Kidney glomerular epithelial cell (primary cell): ENCODE data around the gene TTYH1.
"Not testable (repeated sequence)": the region's sequence is repeated elsewhere in the genome, so short reads cannot be mapped to it uniquely, and the experiment has no call there.

Experiments used
- DNase-seq: peaks from one replicate; lab custom pipeline; 2025; lab: John Stamatoyannopoulos, UW

The TTYH1 gene

GRCh38 chr19:54444737-54445136 is 29.5 kb downstream of the TTYH1 start:
- DNase-seq = no peak

GRCh38 chr19:54446349-54446748 is 31.1 kb downstream of the TTYH1 start:
- DNase-seq = not testable (repeated sequence)

GRCh38 chr19:54448040-54448773 is 32.9 kb downstream of the TTYH1 start:
- peak; percentile 69 for DNase-seq

- peak; percentile 97 for DNase-seq
These were observed 33.8 kb downstream of the TTYH1 start, which contains the start of gene LENG8 for GRCh38 chr19:54448774-54449700. Gene LENG8, plus strand, starts transcription at chr19:54449199. Its CDS starts 2,146 bp downstream, at chr19:54451345.

- no peak for DNase-seq
These were observed 34.4 kb downstream of the TTYH1 start for GRCh38 chr19:54449701-54450069.

- DNase-seq = peak; percentile 92
These were observed 36.1 kb downstream of the TTYH1 start for GRCh38 chr19:54451331-54451871.

DNA sequence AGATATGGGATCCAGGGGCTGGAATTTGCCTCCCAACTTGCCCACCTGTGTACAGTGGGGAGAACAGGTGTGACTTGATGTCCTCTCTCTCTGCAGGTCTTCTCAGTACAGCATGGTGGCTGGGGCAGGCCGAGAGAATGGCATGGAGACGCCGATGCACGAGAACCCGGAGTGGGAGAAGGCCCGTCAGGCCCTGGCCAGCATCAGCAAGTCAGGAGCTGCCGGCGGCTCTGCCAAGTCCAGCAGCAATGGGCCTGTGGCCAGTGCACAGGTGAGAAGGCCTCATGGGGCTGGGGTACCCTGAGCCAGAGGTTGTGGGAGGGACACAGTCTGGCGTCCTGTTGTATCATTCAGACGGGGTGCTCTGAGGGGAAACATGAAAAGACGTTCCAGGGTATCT is 36.7 kb downstream of the TTYH1 start:
- DNase-seq = no peak

GRCh38 chr19:54452626-54453025 is 37.4 kb downstream of the TTYH1 start:
- no peak for DNase-seq

GRCh38 chr19:54453921-54454780 is 38.9 kb downstream of the TTYH1 start:
- DNase-seq = no peak

DNA sequence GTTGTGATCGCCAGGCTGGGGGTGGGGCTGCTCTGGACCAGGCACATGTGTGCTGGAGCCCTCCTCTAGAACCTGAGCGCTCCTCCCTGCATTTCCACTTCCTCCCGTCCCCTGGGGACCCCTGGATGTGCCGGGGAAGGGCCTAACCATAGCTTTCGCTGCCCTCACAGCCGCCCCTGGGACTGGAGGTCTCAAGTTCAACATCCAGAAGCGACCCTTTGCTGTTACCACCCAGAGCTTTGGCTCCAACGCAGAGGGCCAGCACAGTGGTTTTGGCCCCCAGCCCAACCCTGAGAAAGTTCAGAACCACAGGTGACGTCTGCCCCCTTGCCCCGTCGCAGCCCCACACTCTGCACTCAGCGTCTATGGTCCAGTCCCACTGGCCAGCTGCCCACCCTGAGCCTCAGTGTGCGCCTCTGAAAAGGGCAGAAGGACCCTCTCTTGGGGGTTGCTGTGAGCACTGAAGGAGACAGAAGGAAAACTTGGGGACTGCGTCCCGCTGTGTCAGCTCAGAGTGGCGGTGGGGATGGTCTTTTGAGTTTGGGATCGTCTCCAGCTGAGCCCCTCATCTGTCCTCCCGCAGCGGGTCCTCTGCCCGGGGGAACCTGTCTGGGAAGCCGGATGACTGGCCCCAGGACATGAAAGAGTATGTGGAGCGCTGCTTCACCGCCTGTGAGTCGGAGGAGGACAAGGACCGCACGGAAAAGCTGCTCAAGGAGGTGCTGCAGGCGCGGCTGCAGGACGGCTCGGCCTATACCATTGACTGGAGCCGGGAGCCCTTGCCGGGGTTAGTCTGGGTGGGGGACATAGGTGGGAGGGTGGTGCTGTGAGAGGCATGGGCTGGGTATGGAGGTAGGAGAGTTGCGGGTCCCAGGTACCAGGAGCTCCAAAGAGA is 39.8 kb downstream of the TTYH1 start:
- no peak for DNase-seq

- DNase-seq = no peak
These were observed 40.6 kb downstream of the TTYH1 start for GRCh38 chr19:54455786-54456422.

- no peak for DNase-seq
These were observed 41.4 kb downstream of the TTYH1 start for GRCh38 chr19:54456423-54457373.

GRCh38 chr19:54457773-54458647 is 42.7 kb downstream of the TTYH1 start:
- no peak for DNase-seq

DNA sequence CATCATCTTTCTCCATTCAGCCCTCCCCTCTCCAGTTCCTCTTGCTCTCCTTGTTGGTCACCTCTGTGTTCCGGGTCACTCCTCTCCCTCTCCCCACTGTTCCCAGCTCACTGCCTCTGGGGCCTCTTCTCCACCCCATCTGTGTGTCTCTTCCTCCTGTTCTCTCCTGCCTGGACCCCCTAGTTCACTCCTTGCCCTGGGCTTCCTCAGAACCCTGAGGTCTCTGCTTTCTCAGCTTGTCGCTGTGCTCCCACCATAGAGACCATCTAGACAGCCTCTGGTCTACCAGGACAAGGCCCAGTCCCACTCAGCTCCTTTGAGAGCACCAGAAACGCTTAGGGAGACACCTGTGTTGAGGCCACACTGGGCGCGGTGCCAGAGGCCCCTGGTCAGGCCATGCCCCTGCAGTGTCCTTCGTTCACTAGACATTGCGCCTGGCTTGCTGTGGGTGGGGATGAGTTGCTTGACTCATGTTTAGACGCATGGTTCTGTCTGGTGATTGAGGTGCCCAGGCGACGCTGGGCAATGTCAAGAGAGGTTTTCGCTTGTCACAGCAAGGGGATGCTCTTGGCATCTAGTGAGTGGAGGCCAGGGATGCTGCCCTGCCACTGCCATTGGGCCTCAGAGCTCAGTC is 43.5 kb downstream of the TTYH1 start:
- no peak for DNase-seq

DNA sequence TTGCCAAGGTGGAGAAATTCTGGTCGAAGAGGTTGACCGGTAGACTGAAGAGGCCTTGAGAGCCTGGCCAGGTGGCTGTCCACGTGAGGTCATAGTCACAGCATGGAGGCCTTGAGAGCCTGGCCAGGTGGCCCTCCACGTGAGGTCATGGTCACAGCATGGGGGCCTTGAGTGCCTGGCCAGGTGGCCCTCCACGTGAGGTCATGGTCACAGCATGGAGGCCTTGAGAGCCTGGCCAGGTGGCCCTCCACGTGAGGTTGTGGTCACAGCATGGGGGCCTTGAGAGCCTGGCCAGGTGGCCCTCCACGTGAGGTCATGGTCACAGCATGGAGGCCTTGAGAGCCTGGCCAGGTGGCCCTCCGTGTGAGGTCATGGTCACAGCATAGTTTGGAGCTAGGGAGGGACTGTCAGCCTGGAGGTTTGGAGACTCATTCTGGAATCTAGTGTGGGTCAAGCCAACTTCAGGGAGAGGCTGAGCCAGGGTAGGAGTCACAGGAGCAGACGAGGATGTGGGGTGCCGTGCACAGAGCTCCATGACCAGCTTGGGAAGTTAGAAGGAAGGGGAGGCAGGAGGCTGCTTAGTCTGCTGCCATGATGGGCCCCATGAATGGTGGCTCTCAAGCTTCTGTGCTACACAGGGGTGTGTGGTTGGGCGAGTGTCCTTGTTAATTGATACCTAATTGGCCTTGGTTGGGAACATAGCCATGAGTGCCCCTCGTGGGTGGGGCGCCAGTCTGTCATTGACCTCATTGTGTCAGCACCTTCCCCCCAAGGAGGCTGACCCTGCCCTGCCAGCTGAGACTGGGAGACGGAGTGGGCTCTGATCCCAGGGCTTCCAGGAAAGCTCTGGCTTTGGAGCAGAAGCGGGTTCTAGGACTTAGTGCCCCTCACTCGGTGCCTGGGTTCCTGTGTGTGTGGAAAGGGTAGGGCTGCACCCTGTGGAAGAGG is 44.3 kb downstream of the TTYH1 start:
- no peak for DNase-seq

DNA sequence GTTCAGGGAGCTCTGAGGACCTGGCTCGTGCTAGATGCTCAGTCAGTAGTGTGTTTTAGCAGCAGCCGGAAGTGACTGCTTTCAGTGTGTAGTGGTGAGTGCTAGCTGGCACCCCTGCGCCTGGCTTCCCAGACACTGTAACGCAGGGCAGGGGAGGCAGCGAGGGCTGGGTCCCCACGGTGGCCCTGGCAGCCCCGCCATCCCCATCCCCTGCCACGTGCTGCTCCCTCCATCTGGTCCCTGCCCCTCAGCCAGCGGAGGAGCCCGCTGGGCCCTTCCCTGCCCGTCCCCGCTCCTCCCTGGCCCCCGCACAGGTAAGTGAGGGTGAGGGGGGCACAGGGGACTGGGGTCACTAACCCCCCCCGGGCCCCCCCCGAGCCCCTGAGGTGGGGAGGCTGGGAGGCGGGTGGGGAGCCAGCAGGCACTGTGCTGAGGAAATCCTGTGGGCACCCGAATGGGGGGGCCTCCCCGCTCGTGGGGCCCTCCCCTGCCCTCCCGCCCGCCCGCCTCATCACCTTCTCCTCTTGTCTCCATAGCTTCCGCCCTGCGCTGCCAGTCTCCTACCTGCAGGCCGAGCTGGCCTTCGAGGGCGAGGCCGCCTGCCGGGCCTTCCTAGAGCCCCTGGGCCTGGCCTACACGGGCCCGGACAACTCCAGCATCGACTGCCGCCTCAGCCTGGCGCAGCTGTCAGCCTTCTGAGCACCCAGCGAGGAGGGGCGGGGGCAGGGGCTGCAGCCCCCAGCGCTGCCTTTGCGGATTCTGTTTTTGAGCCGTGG is 45.2 kb downstream of the TTYH1 start:
- no peak for DNase-seq
